Measurements from ENCODE around the gene ARID1B. TPM values are rescaled to one million over a fixed set of nuclear protein-coding genes. Genes with fewer than 3 reads are reported as not detected.
A peak's percentile ranks its signal among the peaks of the same experiment; 100 is the strongest.

The ARID1B gene
- total RNA-seq, 1 donor from 2014 or later = 101 TPM

GRCh38 chr6:156756630-156757610, 20.3 kb upstream of the ARID1B start:
- Mint-ChIP-seq H3K27me3 (ENCODE audit: low read depth) (no peaks in the 10 kb centered on the region), H3K27ac (ENCODE audit: unreplicated experiment) (peak overlapping the region; percentile 62), H3K4me1 (no peaks in the 10 kb centered on the region), H3K36me3 (ENCODE audit: low read depth) (no peaks in the 10 kb centered on the region), H3K9me3 (no peaks in the 10 kb centered on the region), H3K4me3 (no peak overlapping the region)
- DNase-seq (ENCODE audit: low read depth, low spot score) = no peak
- no peak for TF ChIP-seq CTCF (conservative IDR thresholded peaks at IDR 0.05)

GRCh38 chr6:156757849-156758248, 19.3 kb upstream of the ARID1B start:
- H3K9me3 Mint-ChIP-seq = no peaks in the 10 kb centered on the region
- no peaks in the 10 kb centered on the region for H3K36me3 Mint-ChIP-seq (ENCODE audit: low read depth)
- DNase-seq (ENCODE audit: low read depth, low spot score) = no peak
- no peak overlapping the region for H3K4me3 Mint-ChIP-seq
- no peaks in the 10 kb centered on the region for H3K4me1 Mint-ChIP-seq
- no peak overlapping the region for H3K27ac Mint-ChIP-seq (ENCODE audit: unreplicated experiment)
- no peak for TF ChIP-seq CTCF (conservative IDR thresholded peaks at IDR 0.05)
- H3K27me3 Mint-ChIP-seq (ENCODE audit: low read depth) = no peaks in the 10 kb centered on the region

- H3K4me3 Mint-ChIP-seq = no peak overlapping the region
- no peak for TF ChIP-seq CTCF (conservative IDR thresholded peaks at IDR 0.05)
- H3K9me3 Mint-ChIP-seq = no peaks in the 10 kb centered on the region
- no peaks in the 10 kb centered on the region for H3K4me1 Mint-ChIP-seq
- no peaks in the 10 kb centered on the region for H3K27me3 Mint-ChIP-seq (ENCODE audit: low read depth)
- no peaks in the 10 kb centered on the region for H3K36me3 Mint-ChIP-seq (ENCODE audit: low read depth)
- H3K27ac Mint-ChIP-seq (ENCODE audit: unreplicated experiment) = no peak overlapping the region
- DNase-seq (ENCODE audit: low read depth, low spot score) = no peak
Measured at GRCh38 chr6:156760377-156760776, 16.8 kb upstream of the ARID1B start.

GRCh38 chr6:156762547-156762946, 14.6 kb upstream of the ARID1B start:
- no peak for TF ChIP-seq CTCF (conservative IDR thresholded peaks at IDR 0.05)
- H3K4me1 Mint-ChIP-seq = no peaks in the 10 kb centered on the region
- no peaks in the 10 kb centered on the region for H3K9me3 Mint-ChIP-seq
- no peak overlapping the region for H3K4me3 Mint-ChIP-seq
- no peak overlapping the region for H3K27ac Mint-ChIP-seq (ENCODE audit: unreplicated experiment)
- H3K27me3 Mint-ChIP-seq (ENCODE audit: low read depth) = no peaks in the 10 kb centered on the region
- no peaks in the 10 kb centered on the region for H3K36me3 Mint-ChIP-seq (ENCODE audit: low read depth)
- DNase-seq (ENCODE audit: low read depth, low spot score) = no peak

- Mint-ChIP-seq H3K4me1 (no peaks in the 10 kb centered on the region), H3K9me3 (no peaks in the 10 kb centered on the region), H3K27me3 (ENCODE audit: low read depth) (no peaks in the 10 kb centered on the region), H3K36me3 (ENCODE audit: low read depth) (no peaks in the 10 kb centered on the region), H3K27ac (ENCODE audit: unreplicated experiment) (no peak overlapping the region), H3K4me3 (no peak overlapping the region)
- no peak for DNase-seq (ENCODE audit: low read depth, low spot score)
- TF ChIP-seq CTCF (conservative IDR thresholded peaks at IDR 0.05) = no peak
Measured at GRCh38 chr6:156765117-156765516, 12.1 kb upstream of the ARID1B start.

All from neural crest cell (in vitro differentiated cells).